ENCODE results near the gene FSTL1.

FSTL1 gene

DNA sequence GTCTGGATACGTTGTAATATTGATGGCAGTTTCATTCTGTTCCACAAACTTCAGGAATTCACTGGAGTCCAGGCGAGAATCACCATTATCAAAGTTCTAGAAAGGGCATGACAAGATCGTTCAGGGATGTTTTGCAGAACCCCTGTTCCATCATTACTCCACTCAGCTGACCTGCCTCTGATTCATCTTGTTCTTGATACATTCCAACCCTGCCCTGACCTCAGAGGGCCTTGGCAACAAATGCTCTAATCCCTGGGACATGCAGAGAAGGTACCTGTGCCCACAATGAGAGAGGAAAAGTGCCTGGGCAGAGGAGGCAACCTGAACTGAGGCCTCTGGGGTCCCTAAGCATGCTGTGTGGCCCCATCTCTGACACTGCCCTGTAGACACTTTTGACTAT lies 45.9 kb downstream of the FSTL1 start:
- TF ChIP-seq, protein P1, sequence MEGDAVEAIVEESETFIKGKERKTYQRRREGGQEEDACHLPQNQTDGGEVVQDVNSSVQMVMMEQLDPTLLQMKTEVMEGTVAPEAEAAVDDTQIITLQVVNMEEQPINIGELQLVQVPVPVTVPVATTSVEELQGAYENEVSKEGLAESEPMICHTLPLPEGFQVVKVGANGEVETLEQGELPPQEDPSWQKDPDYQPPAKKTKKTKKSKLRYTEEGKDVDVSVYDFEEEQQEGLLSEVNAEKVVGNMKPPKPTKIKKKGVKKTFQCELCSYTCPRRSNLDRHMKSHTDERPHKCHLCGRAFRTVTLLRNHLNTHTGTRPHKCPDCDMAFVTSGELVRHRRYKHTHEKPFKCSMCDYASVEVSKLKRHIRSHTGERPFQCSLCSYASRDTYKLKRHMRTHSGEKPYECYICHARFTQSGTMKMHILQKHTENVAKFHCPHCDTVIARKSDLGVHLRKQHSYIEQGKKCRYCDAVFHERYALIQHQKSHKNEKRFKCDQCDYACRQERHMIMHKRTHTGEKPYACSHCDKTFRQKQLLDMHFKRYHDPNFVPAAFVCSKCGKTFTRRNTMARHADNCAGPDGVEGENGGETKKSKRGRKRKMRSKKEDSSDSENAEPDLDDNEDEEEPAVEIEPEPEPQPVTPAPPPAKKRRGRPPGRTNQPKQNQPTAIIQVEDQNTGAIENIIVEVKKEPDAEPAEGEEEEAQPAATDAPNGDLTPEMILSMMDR (IDR thresholded peaks at IDR 0.05; ENCODE audit: low read depth, low read length, missing control alignments) = no peak
- no peak for DNase-seq (ENCODE audit: extremely low read depth, low read depth)
- H3K4me3 ChIP-seq (replicated peaks; ENCODE audit: low read depth, low read length) = no peak overlapping the region

DNA sequence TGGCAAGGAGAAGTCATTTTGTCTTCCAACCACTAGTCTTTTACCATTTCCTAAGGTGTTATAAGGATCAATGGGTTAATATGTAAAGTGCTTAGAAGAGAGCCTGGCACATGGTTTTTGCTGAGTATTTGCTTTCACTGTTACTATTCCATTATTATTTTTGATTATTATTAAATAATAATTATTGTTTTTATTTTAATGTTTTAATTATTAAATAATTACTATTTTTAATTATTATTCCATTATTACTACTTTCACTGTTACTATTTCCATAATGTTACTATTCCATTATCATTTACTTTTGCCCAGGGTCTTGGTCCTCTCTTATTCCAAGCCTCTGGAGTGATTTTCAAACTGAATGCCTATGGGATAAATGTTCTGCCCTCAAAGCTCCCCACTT lies 48.5 kb downstream of the FSTL1 start:
- TF ChIP-seq, protein P1 (IDR thresholded peaks at IDR 0.05; ENCODE audit: low read depth, low read length, missing control alignments) = no peak
- H3K4me3 ChIP-seq (replicated peaks; ENCODE audit: low read depth, low read length) = no peak overlapping the region
- no peak for DNase-seq (ENCODE audit: extremely low read depth, low read depth)

DNA sequence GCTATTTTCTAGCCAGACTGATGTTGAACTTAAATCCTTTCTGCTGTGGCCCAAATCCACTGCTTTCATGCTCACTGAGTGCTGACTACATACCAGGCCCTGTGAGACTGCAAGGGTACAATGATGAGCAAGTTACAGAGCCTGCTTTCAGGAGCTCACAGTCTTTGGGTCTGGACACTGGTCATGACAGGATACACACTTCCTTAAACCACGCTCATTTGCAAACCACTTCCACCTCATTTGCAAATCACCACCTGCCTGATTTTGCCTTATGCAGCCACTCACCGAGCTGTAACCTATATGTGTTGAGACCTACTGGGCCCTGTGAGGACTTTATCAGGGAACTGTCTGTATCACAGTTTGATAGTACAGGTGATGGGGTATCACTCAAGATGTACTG lies 51.4 kb downstream of the FSTL1 start:
- no peak for DNase-seq (ENCODE audit: extremely low read depth, low read depth)
- no peak overlapping the region for H3K4me3 ChIP-seq (replicated peaks; ENCODE audit: low read depth, low read length)
- TF ChIP-seq, protein P1 (IDR thresholded peaks at IDR 0.05; ENCODE audit: low read depth, low read length, missing control alignments) = no peak

DNA sequence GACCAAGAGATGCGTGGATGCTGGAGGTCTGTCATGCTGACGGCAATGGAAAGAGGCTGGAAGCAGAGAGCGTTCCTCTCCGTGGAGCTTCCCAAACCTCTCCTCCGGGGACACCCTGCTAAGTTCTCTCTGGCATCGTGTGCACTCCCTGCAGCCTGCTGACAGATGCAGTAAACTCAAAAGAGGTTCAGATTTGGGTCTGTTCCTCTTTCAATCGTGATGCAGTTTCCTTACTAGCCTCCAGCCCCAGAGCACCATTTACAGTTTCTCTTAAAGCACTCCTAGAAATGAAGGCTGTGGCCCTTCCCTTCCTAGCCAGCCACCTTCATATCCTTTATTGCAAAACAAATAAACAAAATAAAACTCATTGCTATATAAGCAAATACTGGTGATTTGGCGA lies 54.3 kb downstream of the FSTL1 start:
- TF ChIP-seq, protein P1 (IDR thresholded peaks at IDR 0.05; ENCODE audit: low read depth, low read length, missing control alignments) = no peak
- DNase-seq (ENCODE audit: extremely low read depth, low read depth) = no peak
- H3K4me3 ChIP-seq (replicated peaks; ENCODE audit: low read depth, low read length) = no peak overlapping the region

DNA sequence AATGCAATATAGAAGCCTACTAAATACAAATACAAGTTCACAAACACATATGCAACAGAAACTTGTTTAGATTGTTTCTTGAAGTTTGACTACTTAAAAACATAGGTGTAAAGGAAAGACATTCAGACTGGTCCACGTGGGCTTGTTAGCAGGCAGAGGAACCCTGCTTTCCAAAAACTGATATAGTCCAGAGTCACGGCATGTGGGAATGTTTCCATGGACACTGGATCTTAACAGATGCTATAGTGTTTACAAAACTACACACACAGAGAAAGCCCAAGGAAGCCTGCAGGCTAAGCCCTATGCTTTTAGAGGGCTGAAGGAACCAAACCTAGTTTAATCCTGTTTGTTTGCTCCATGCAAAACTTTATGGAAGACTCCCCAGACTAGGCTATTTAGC lies 56.4 kb downstream of the FSTL1 start:
- TF ChIP-seq, protein P1 (IDR thresholded peaks at IDR 0.05; ENCODE audit: low read depth, low read length, missing control alignments) = no peak
- H3K4me3 ChIP-seq (replicated peaks; ENCODE audit: low read depth, low read length) = no peak overlapping the region
- DNase-seq (ENCODE audit: extremely low read depth, low read depth) = no peak

DNA sequence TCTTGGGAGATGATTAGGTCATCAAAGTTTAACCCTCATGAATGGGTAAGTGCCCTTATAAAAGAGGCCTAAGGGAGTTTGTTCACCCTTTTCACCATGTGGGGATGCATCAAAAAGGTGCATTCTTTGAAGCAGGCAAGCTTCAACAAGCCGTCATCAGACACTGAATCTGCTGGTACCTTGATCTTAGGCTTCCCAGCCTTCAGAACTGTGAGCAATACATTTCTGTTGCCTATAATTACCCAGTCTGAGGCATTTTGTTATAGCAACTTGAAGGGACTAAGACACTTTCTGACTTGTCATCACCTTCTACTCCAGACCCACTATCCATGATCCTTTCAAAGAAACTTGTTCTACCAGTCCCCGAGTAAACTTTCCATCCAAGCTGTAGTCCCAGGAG lies 57.0 kb downstream of the FSTL1 start:
- no peak overlapping the region for H3K4me3 ChIP-seq (replicated peaks; ENCODE audit: low read depth, low read length)
- no peak for DNase-seq (ENCODE audit: extremely low read depth, low read depth)
- TF ChIP-seq, protein P1 (IDR thresholded peaks at IDR 0.05; ENCODE audit: low read depth, low read length, missing control alignments) = no peak

DNA sequence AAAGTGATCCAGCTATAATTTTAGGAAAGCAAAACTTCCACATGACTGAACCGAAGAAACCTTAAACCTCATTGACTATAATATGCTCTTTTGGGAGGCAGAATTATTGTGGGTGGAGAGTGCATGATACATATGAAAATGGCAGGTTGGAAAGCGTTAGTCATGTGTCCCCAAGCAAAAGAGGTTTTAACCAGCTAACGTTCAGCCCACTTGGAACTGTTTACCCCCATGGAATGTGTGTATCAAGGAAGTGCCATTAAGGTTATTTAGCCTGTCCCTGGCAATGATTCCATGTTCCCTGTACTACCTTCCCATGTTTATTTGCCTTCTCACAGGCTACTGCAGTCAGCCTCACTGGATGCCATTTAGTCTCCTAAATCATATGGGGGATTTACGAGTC lies 57.5 kb downstream of the FSTL1 start:
- no peak overlapping the region for H3K4me3 ChIP-seq (replicated peaks; ENCODE audit: low read depth, low read length)
- DNase-seq (ENCODE audit: extremely low read depth, low read depth) = no peak
- TF ChIP-seq, protein P1 (IDR thresholded peaks at IDR 0.05; ENCODE audit: low read depth, low read length, missing control alignments) = no peak

Data from HFF-Myc (cell line).